Muscle layer of colon (tissue), 2 donors: ENCODE measurements around the gene CACNA1A.

Source experiments
- H3K27ac ChIP-seq: one replicate; pipeline ENCODE4 v1.7.0; 2013; ENCODE audit warnings: low read depth, mild to moderate bottlenecking, low read length, moderate library complexity
- H3K27me3 ChIP-seq, 2 donors: one replicate each; pipeline ENCODE4 v1.7.0; 2013; ENCODE audit warnings: low read length in 2 of 2, mild to moderate bottlenecking in 2 of 2; ENCODE audit not compliant: insufficient read depth in 2 of 2, control insufficient read depth in 1 of 2
- H3K36me3 ChIP-seq: one replicate; pipeline ENCODE4 v1.7.0; 2013; ENCODE audit warnings: mild to moderate bottlenecking, low read length; ENCODE audit not compliant: insufficient read depth
- H3K4me1 ChIP-seq: one replicate; pipeline ENCODE4 v1.7.0; 2013; ENCODE audit warnings: mild to moderate bottlenecking, low read length; ENCODE audit not compliant: insufficient read depth
- H3K4me3 ChIP-seq, 2 donors: one replicate each; pipeline ENCODE4 v1.7.0; 2013; ENCODE audit warnings: low read length in 2 of 2, low read depth in 1 of 2, mild to moderate bottlenecking in 1 of 2, moderate library complexity in 1 of 2
- H3K9ac ChIP-seq: one replicate; pipeline ENCODE4 v1.7.0; 2013; ENCODE audit warnings: low read length
- H3K9me3 ChIP-seq: one replicate; pipeline ENCODE4 v1.7.0; 2013; ENCODE audit warnings: mild to moderate bottlenecking, low read length
- donor health status: abdominal sarcoma.
- donor health status: Adenocarcinoma of cecum.

Gene CACNA1A

DNA sequence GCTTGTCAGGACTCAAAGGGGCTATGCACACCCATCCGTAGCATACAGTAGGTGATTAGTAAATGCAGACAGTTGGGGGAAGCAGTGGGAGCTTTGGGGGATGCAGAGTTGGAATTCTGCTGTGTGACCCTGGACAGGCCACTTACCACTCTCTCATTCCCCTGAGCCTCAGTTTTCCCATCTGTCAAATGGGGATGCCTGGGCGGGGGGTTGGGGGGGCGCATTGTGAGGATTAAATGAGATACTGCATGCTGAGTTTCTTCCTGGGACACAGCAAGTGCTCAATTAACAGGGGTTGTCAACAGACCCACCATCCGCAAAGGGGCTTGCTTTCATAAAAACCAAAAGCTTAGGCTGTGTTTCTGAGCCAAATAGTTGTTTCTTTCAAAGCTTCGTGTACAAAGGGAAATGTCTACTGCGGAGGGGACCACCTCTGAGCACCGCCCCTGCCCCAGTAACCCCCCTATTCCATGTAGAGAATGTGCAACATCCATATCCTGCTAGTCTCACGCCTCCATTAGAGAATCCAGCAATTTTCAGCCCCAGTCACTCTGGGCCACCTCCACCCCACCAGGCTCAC is 223.7 kb downstream of the CACNA1A start:
- Histone ChIP-seq H3K9ac (no peak overlapping the region), H3K27ac (no peak overlapping the region), H3K4me3 (no peak overlapping the region), H3K4me1 (no peaks in the 10 kb centered on the region), H3K36me3 (no peaks in the 10 kb centered on the region), H3K27me3 (no peaks in the 10 kb centered on the region), H3K9me3 (no peaks in the 10 kb centered on the region)

DNA sequence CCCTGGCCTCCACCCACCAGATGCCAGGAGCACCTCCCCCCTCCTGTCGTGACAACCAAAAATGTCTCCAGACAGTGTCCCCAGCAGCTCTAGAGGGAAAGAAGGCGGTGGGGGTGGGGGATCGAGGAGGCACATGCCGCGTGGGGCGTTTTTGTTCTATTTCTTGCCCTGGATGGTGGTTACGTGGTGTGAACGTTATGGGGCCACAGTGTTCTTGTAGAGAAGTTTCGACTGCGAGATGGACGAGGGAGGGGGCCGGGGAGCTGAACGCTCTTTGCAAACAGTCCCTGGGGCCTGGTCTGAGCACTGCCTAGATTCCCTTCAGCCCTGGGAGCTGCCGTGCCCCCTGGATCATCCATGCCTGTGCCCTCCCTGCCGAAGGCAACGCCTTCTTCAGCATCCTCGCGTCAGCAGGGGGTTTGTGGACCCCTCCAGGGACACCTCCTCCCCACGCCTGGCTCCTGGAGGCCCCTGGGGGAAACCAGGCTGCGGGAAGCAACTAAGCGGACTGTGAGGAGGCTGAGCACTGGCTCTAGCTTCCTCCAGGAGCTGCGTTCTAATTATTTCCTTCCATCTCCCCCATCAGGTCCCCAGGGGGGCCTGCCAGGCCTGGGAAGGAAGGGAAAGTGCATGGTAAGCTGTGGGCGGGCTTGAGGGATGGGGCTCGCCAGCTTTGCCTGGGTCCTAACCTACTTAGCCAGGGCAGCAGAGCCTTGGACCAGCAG is 224.6 kb downstream of the CACNA1A start:
- H3K4me3 ChIP-seq = no peak overlapping the region
- H3K9ac ChIP-seq = no peak overlapping the region
- no peaks in the 10 kb centered on the region for H3K36me3 ChIP-seq
- no peaks in the 10 kb centered on the region for H3K27me3 ChIP-seq
- no peak overlapping the region for H3K27ac ChIP-seq
- no peaks in the 10 kb centered on the region for H3K4me1 ChIP-seq
- no peaks in the 10 kb centered on the region for H3K9me3 ChIP-seq

DNA sequence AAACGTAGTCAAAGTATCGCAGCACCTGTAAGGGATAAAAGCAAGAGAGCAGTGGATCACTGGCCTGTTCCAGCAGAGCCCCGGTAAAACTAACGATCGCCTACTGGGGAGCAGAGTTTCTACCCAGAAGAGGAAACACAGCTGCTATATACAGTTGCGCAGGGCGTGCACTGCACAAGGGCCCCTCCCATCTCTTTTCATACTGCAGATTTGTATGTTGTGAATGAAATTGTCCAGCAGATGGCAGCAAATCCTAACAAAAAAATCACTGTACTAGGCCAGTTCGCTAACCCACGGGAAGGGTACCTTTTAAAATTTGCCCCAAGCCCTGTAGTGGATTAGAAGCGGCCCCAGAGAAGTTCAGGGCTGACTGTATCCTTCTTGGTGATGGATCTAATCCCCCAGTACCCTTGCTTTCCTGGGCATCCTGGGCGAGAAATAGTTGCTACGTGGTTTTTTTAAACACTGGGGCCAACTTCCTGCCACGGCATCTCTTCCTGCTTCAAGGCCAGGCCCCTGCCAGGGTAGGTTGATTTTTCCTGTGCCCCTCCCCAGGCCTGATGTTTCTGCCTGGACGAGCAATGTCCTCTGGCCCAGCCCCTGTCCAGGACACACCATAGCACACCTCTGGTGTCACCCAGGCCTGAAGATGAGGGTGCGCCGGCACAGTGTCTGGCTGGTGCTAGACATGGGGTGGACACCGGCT is 229.0 kb downstream of the CACNA1A start:
- Histone ChIP-seq H3K27ac (no peak overlapping the region), H3K36me3 (no peaks in the 10 kb centered on the region), H3K9me3 (no peaks in the 10 kb centered on the region), H3K27me3 (no peaks in the 10 kb centered on the region), H3K9ac (no peak overlapping the region), H3K4me1 (no peaks in the 10 kb centered on the region), H3K4me3 (no peak overlapping the region)

GRCh38 chr19:13275016-13275722 is 231.1 kb downstream of the CACNA1A start:
- Histone ChIP-seq H3K36me3 (no peaks in the 10 kb centered on the region), H3K4me3 (no peak overlapping the region), H3K27ac (no peak overlapping the region), H3K27me3 (no peaks in the 10 kb centered on the region), H3K4me1 (no peaks in the 10 kb centered on the region), H3K9me3 (no peaks in the 10 kb centered on the region), H3K9ac (no peak overlapping the region)

DNA sequence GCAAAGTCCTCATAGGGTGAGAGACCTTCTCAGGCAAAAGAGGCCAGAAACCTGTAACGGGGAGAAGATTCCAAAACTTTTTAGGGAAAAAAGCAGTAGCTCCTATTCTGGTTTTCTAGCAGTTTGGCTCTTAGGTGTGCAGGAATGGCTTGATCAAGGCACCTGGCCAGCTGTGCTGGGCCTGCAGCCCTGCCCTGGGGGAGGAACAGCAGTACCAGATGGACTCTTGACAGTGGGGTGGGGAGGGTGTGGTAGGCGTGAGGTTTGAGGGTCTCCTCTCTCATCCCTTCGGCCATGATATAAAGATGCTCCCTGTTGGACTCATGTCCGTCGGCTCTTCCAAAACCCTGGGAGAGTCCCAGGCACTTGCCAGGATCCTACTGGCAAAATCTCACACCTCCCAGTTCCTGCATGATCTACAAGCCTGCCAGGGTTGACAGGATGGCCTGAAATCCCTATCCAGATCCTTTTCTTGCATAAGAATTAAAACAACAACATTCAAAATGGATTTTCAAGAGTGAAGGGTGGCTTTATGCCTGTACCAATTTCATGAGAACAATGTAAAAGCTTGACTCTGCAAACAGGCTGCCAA is 235.7 kb downstream of the CACNA1A start:
- Histone ChIP-seq H3K9me3 (no peaks in the 10 kb centered on the region), H3K4me3 (no peak overlapping the region), H3K27me3 (no peaks in the 10 kb centered on the region), H3K4me1 (no peaks in the 10 kb centered on the region), H3K9ac (no peak overlapping the region), H3K36me3 (no peaks in the 10 kb centered on the region), H3K27ac (no peak overlapping the region)

DNA sequence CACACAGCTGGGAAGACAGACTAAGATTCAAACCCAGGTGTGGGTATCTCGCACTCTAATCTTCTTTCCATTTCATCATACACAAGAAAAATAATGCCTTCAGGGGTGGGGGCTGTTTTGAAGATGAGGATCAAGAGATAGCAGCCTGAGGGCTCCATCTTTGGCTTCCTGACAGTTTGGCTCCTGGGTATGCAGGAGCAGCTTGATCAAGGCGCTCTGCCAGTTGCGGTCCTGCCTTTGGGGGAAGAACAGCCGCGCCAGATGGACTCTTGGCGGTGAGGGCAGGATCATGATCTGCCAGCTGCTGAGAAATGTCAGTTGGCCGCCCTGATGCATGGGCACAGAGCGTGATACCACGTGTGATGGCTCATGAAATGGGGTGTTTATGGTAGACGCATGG is 236.9 kb downstream of the CACNA1A start:
- Histone ChIP-seq H3K27ac (no peak overlapping the region), H3K9ac (no peak overlapping the region), H3K4me1 (no peaks in the 10 kb centered on the region), H3K9me3 (no peaks in the 10 kb centered on the region), H3K4me3 (no peak overlapping the region), H3K36me3 (no peaks in the 10 kb centered on the region), H3K27me3 (no peaks in the 10 kb centered on the region)

GRCh38 chr19:13267889-13268288 is 238.4 kb downstream of the CACNA1A start:
- H3K27me3 ChIP-seq = no peaks in the 10 kb centered on the region
- H3K27ac ChIP-seq = no peak overlapping the region
- H3K9me3 ChIP-seq = no peaks in the 10 kb centered on the region
- H3K9ac ChIP-seq = no peak overlapping the region
- no peaks in the 10 kb centered on the region for H3K36me3 ChIP-seq
- H3K4me1 ChIP-seq = no peaks in the 10 kb centered on the region
- H3K4me3 ChIP-seq = no peak overlapping the region

GRCh38 chr19:13267131-13267530 is 239.1 kb downstream of the CACNA1A start:
- Histone ChIP-seq H3K36me3 (no peaks in the 10 kb centered on the region), H3K9me3 (no peaks in the 10 kb centered on the region), H3K9ac (no peak overlapping the region), H3K4me3 (no peak overlapping the region), H3K27me3 (no peaks in the 10 kb centered on the region), H3K27ac (no peak overlapping the region), H3K4me1 (no peaks in the 10 kb centered on the region)

GRCh38 chr19:13262450-13262849 is 243.8 kb downstream of the CACNA1A start:
- H3K9ac ChIP-seq = no peak overlapping the region
- no peak overlapping the region for H3K27ac ChIP-seq
- H3K27me3 ChIP-seq = no peaks in the 10 kb centered on the region

GRCh38 chr19:13260883-13261653 is 245.2 kb downstream of the CACNA1A start:
- no peaks in the 10 kb centered on the region for H3K27me3 ChIP-seq
- no peaks in the 10 kb centered on the region for H3K9me3 ChIP-seq
- H3K4me3 ChIP-seq = no peak overlapping the region
- no peaks in the 10 kb centered on the region for H3K4me1 ChIP-seq
- no peak overlapping the region for H3K9ac ChIP-seq
- H3K27ac ChIP-seq = no peak overlapping the region
- no peaks in the 10 kb centered on the region for H3K36me3 ChIP-seq

More at GRCh38 chr19:13262450-13262849, 243.8 kb downstream of the CACNA1A start:
- Histone ChIP-seq H3K9me3 (no peaks in the 10 kb centered on the region), H3K4me3 (no peak overlapping the region), H3K4me1 (no peaks in the 10 kb centered on the region), H3K36me3 (no peaks in the 10 kb centered on the region)
